Loucy (cell line): Measurements from ENCODE around the gene BICD2.

Experiments used
- EZH2phosphoT487 ChIP-seq: fragments of 200-600 bp; IDR thresholded peaks from 2 replicates; pipeline ENCODE4 v1.6.1; 2018; ENCODE audit warnings: antibody characterized with exemption, mild to moderate bottlenecking, moderate library complexity, borderline replicate concordance
- TF ChIP-seq, protein P1 (sequence below): fragments of 200-600 bp; sonication (generic); conservative IDR thresholded peaks from 2 replicates; pipeline ENCODE4 v1.5.1; 2014; ENCODE audit warnings: mild to moderate bottlenecking, antibody characterized with exemption, low read length

DNA sequence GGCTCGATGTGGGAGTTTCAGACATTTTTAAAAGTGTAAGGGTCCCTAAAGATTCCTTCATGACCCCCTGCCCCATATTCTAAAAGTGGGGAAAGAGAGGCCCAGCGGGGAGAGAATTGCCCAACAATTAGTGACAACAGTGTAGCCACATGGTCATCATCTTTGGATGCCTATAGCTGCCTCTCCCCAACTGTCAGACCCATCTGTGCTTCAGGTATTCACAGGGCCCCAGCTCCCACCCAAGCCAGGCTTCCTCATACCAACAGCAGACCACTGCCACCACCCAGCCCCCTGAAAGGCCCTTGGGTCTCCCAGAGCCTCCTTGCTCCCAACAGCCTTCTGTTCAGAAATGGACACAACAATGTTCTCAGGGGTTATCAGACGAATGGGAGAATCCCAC, 4.1 kb downstream of the BICD2 start:
- TF ChIP-seq, protein P1, sequence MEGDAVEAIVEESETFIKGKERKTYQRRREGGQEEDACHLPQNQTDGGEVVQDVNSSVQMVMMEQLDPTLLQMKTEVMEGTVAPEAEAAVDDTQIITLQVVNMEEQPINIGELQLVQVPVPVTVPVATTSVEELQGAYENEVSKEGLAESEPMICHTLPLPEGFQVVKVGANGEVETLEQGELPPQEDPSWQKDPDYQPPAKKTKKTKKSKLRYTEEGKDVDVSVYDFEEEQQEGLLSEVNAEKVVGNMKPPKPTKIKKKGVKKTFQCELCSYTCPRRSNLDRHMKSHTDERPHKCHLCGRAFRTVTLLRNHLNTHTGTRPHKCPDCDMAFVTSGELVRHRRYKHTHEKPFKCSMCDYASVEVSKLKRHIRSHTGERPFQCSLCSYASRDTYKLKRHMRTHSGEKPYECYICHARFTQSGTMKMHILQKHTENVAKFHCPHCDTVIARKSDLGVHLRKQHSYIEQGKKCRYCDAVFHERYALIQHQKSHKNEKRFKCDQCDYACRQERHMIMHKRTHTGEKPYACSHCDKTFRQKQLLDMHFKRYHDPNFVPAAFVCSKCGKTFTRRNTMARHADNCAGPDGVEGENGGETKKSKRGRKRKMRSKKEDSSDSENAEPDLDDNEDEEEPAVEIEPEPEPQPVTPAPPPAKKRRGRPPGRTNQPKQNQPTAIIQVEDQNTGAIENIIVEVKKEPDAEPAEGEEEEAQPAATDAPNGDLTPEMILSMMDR = no peak
- no peak for TF ChIP-seq EZH2phosphoT487
